GM18951 (cell line): ENCODE data around the gene CERS2.

Experiments used
- POLR2A ChIP-seq: IDR thresholded peaks from 4 replicates; pipeline ENCODE4 v1.6.1; 2011; ENCODE audit warnings: mild to moderate bottlenecking; ENCODE audit not compliant: insufficient read length, insufficient read depth; ENCODE audit errors: extremely low read depth
- in situ Hi-C: fragments of 300-500 bp; cut with MboI; formaldehyde crosslinking; loops from one replicate; pipeline ENCODE4 v1.12.0; 2022; ENCODE audit warnings: low sequenced_read_pairs, mixed read lengths, inconsistent platforms; ENCODE audit not compliant: unreplicated experiment

The CERS2 gene

GRCh38 chr1:150974580-150975478, at the start of gene CERS2:
Gene CERS2 (minus strand): TSS chr1:150974835. CDS start chr1:150969090, 5,745 bp downstream.
- peak; percentile 66 for TF ChIP-seq POLR2A
- in situ Hi-C loops = no loop called here

GRCh38 chr1:151013518-151013917, 38.9 kb upstream of the CERS2 start:
- TF ChIP-seq POLR2A = no peak
- in situ Hi-C loops = no loop called here

- in situ Hi-C loops = no loop called here
- TF ChIP-seq POLR2A = no peak
Observed at GRCh38 chr1:151012684-151013471, 38.2 kb upstream of the CERS2 start.

- in situ Hi-C loops = no loop called here
- no peak for TF ChIP-seq POLR2A
Observed at GRCh38 chr1:151011154-151011850, 36.7 kb upstream of the CERS2 start.

GRCh38 chr1:151010346-151010726, 35.7 kb upstream of the CERS2 start:
- in situ Hi-C loops = no loop called here
- no peak for TF ChIP-seq POLR2A

GRCh38 chr1:151009674-151010345, 35.2 kb upstream of the CERS2 start:
- no peak for TF ChIP-seq POLR2A
- in situ Hi-C loops = no loop called here

- TF ChIP-seq POLR2A = no peak
- in situ Hi-C loops = no loop called here
Observed at GRCh38 chr1:151009206-151009587, 34.6 kb upstream of the CERS2 start.

GRCh38 chr1:151008244-151009205, 33.9 kb upstream of the CERS2 start, which contains the start of gene PRUNE1:
Gene PRUNE1 (plus strand): TSS chr1:151008449. CDS start chr1:151008633, 184 bp downstream.
- peak; percentile 67 for TF ChIP-seq POLR2A
- in situ Hi-C loops = no loop called here

GRCh38 chr1:151007853-151008243, 33.2 kb upstream of the CERS2 start:
- in situ Hi-C loops = no loop called here
- TF ChIP-seq POLR2A = no peak

GRCh38 chr1:151006327-151007052, 31.9 kb upstream of the CERS2 start, which contains the start of gene MINDY1:
Gene MINDY1 (minus strand): TSS chr1:151006902. CDS start chr1:151002617, 4,285 bp downstream.
- in situ Hi-C loops = no loop called here
- peak; percentile 44 for TF ChIP-seq POLR2A
